ENCODE results near the gene CGNL1. TPM values are rescaled to one million over a fixed set of nuclear protein-coding genes. Genes with fewer than 3 reads are reported as not detected.

CGNL1 gene
- polyA plus RNA-seq, 1 donor, result 7.8 TPM

- 100% methylated on average over 1 of the region's 13 CpGs for WGBS (ENCODE audit: insufficient coverage, low lambda C conversion rate)
Measured at GRCh38 chr15:57518779-57519405, 142.6 kb downstream of the CGNL1 start.

DNA sequence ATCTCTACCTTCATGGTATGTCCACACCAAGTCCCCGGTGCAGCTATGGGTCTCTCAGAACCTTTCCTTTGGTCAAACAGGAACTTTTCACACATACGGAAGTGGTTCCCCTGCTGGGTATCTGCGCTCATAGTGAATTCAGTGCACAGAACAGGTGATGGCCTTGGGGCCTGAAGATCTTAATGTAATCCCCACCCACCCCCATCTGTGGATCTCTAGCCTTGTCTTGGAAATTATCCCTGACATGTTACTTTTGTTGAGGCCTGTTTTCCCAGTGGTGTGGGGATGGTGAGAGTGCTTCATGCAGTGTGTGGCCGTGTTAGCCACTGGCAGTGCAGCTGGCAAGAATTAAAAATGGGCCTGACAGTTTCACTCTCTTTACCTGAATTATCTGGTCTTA lies 143.5 kb downstream of the CGNL1 start:
- Histone ChIP-seq H3K4me3 (ENCODE audit: low read length) (no peak overlapping the region), H3K9me3 (ENCODE audit: control insufficient read depth, low read depth, low read length) (no peaks in the 10 kb centered on the region), H3K27ac (ENCODE audit: low read length) (no peak overlapping the region), H3K27me3 (ENCODE audit: control insufficient read depth, insufficient read depth, low read length) (no peaks in the 10 kb centered on the region), H3K36me3 (ENCODE audit: control insufficient read depth, insufficient read depth, low read length) (no peaks in the 10 kb centered on the region), H3K4me1 (ENCODE audit: control insufficient read depth, insufficient read depth, low read length) (no peaks in the 10 kb centered on the region)
- WGBS (ENCODE audit: insufficient coverage, low lambda C conversion rate), result no CpG with 5 or more reads among the region's 4 CpGs
- no peak for DNase-seq

More at GRCh38 chr15:57518779-57519405, 142.6 kb downstream of the CGNL1 start:
- Histone ChIP-seq H3K27me3 (ENCODE audit: control insufficient read depth, insufficient read depth, low read length) (no peaks in the 10 kb centered on the region), H3K4me3 (ENCODE audit: low read length) (no peak overlapping the region), H3K9me3 (ENCODE audit: control insufficient read depth, low read depth, low read length) (no peaks in the 10 kb centered on the region), H3K4me1 (ENCODE audit: control insufficient read depth, insufficient read depth, low read length) (no peaks in the 10 kb centered on the region), H3K27ac (ENCODE audit: low read length) (no peak overlapping the region), H3K36me3 (ENCODE audit: control insufficient read depth, insufficient read depth, low read length) (no peaks in the 10 kb centered on the region)
- DNase-seq, result no peak

DNA sequence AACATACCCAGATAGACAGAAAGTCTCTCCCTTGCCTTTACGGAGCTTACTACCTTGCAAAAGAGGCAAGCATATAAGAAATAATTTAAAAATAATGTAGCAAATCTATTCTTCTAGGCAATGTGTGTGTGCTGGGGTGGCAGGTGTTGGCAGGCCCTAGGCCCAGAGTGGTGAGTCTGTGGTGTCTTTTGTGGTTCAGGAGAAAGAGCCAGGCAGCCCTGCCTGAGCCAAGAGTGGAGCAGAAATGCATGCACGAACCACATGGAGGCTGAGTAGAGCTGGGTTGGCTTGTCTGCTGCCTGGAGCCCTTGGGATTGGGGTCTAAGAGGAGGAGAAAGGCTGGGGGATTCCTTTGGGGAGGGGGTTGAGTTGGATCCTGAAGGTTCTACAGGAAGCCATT lies 145.2 kb downstream of the CGNL1 start:
- WGBS (ENCODE audit: insufficient coverage, low lambda C conversion rate), result no CpG with 5 or more reads among the region's 2 CpGs
- no peak for DNase-seq
- H3K9me3 ChIP-seq (ENCODE audit: control insufficient read depth, low read depth, low read length), result no peaks in the 10 kb centered on the region
- H3K27ac ChIP-seq (ENCODE audit: low read length), result no peak overlapping the region
- H3K36me3 ChIP-seq (ENCODE audit: control insufficient read depth, insufficient read depth, low read length), result no peaks in the 10 kb centered on the region
- no peaks in the 10 kb centered on the region for H3K4me1 ChIP-seq (ENCODE audit: control insufficient read depth, insufficient read depth, low read length)
- no peaks in the 10 kb centered on the region for H3K27me3 ChIP-seq (ENCODE audit: control insufficient read depth, insufficient read depth, low read length)
- no peak overlapping the region for H3K4me3 ChIP-seq (ENCODE audit: low read length)

GRCh38 chr15:57522148-57522547 lies 145.8 kb downstream of the CGNL1 start:
- H3K9me3 ChIP-seq (ENCODE audit: control insufficient read depth, low read depth, low read length), result no peaks in the 10 kb centered on the region
- no peak for DNase-seq
- H3K36me3 ChIP-seq (ENCODE audit: control insufficient read depth, insufficient read depth, low read length), result no peaks in the 10 kb centered on the region
- no peak overlapping the region for H3K4me3 ChIP-seq (ENCODE audit: low read length)
- WGBS (ENCODE audit: insufficient coverage, low lambda C conversion rate), result no CpG with 5 or more reads among the region's 9 CpGs
- no peaks in the 10 kb centered on the region for H3K4me1 ChIP-seq (ENCODE audit: control insufficient read depth, insufficient read depth, low read length)
- no peak overlapping the region for H3K27ac ChIP-seq (ENCODE audit: low read length)
- H3K27me3 ChIP-seq (ENCODE audit: control insufficient read depth, insufficient read depth, low read length), result no peaks in the 10 kb centered on the region

DNA sequence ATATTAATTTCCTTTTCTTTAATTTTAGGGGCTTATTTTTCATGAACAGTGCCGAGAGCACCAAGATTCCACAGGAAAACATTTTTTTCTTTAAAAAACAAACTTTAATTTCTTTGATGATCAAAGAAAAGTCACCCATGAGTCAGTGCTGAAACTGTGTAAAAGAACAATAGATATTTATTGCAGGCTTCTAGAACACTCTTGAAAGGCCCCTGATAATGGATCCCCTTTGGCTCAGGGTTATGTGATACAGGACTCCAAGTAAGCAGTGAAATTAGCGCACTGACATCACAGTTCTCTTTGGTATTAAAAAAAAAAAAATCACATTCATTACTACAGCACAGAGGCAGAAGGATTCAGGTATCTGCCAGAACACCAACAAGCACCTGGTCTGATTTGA lies 149.3 kb downstream of the CGNL1 start:
- WGBS (ENCODE audit: insufficient coverage, low lambda C conversion rate), result 89% methylated on average over 1 of the region's 2 CpGs

GRCh38 chr15:57526076-57526475 lies 149.8 kb downstream of the CGNL1 start:
- H3K4me3 ChIP-seq (ENCODE audit: low read length), result no peak overlapping the region

More for the DNA sequence above, 149.3 kb downstream of the CGNL1 start:
- no peak overlapping the region for H3K4me3 ChIP-seq (ENCODE audit: low read length)
- no peaks in the 10 kb centered on the region for H3K27me3 ChIP-seq (ENCODE audit: control insufficient read depth, insufficient read depth, low read length)
- no peaks in the 10 kb centered on the region for H3K9me3 ChIP-seq (ENCODE audit: control insufficient read depth, low read depth, low read length)
- H3K36me3 ChIP-seq (ENCODE audit: control insufficient read depth, insufficient read depth, low read length), result no peaks in the 10 kb centered on the region
- no peak overlapping the region for H3K27ac ChIP-seq (ENCODE audit: low read length)
- H3K4me1 ChIP-seq (ENCODE audit: control insufficient read depth, insufficient read depth, low read length), result no peaks in the 10 kb centered on the region
- no peak for DNase-seq

DNA sequence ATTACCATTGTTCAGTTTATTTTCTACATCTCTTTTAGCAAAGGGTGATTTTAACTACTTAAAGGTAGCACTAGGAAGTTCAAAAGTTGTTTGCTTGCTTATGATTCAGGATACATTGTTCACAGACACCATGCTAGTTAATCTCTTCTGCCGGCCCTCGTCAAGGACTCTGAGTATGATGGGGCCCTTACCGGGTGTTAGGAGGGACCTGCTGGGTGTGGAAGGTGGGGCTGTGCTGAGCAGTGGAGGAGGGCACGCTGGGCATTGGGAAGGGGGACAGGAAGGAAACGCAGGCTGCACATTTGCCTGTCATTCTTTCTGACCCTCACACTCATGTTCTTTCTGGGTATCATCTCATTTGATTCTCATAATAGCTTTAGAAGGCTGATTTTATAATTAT lies 150.3 kb downstream of the CGNL1 start:
- no peak for DNase-seq
- no CpG with 5 or more reads among the region's 5 CpGs for WGBS (ENCODE audit: insufficient coverage, low lambda C conversion rate)
- Histone ChIP-seq H3K36me3 (ENCODE audit: control insufficient read depth, insufficient read depth, low read length) (no peaks in the 10 kb centered on the region), H3K4me3 (ENCODE audit: low read length) (no peak overlapping the region), H3K27me3 (ENCODE audit: control insufficient read depth, insufficient read depth, low read length) (no peaks in the 10 kb centered on the region), H3K9me3 (ENCODE audit: control insufficient read depth, low read depth, low read length) (no peaks in the 10 kb centered on the region), H3K4me1 (ENCODE audit: control insufficient read depth, insufficient read depth, low read length) (no peaks in the 10 kb centered on the region), H3K27ac (ENCODE audit: low read length) (no peak overlapping the region)

More at GRCh38 chr15:57526076-57526475, 149.8 kb downstream of the CGNL1 start:
- no peak for DNase-seq
- H3K27ac ChIP-seq (ENCODE audit: low read length), result no peak overlapping the region
- no peaks in the 10 kb centered on the region for H3K36me3 ChIP-seq (ENCODE audit: control insufficient read depth, insufficient read depth, low read length)
- H3K9me3 ChIP-seq (ENCODE audit: control insufficient read depth, low read depth, low read length), result no peaks in the 10 kb centered on the region
- H3K27me3 ChIP-seq (ENCODE audit: control insufficient read depth, insufficient read depth, low read length), result no peaks in the 10 kb centered on the region
- H3K4me1 ChIP-seq (ENCODE audit: control insufficient read depth, insufficient read depth, low read length), result no peaks in the 10 kb centered on the region

- peak; percentile 71 to 76 for DNase-seq
- H3K27me3 ChIP-seq (ENCODE audit: control insufficient read depth, insufficient read depth, low read length), result no peaks in the 10 kb centered on the region
- H3K4me3 ChIP-seq (ENCODE audit: low read length), result no peak overlapping the region
- no peaks in the 10 kb centered on the region for H3K4me1 ChIP-seq (ENCODE audit: control insufficient read depth, insufficient read depth, low read length)
- no peaks in the 10 kb centered on the region for H3K9me3 ChIP-seq (ENCODE audit: control insufficient read depth, low read depth, low read length)
- WGBS (ENCODE audit: insufficient coverage, low lambda C conversion rate), result no CpG with 5 or more reads among the region's 9 CpGs
- no peak overlapping the region for H3K27ac ChIP-seq (ENCODE audit: low read length)
- no peaks in the 10 kb centered on the region for H3K36me3 ChIP-seq (ENCODE audit: control insufficient read depth, insufficient read depth, low read length)
Measured at GRCh38 chr15:57527382-57528091, 151.2 kb downstream of the CGNL1 start.

GRCh38 chr15:57528940-57529565 lies 152.7 kb downstream of the CGNL1 start:
- WGBS (ENCODE audit: insufficient coverage, low lambda C conversion rate), result no CpG with 5 or more reads among the region's 1 CpG
- H3K27ac ChIP-seq (ENCODE audit: low read length), result no peak overlapping the region
- peak in 1 of 2 donors; percentile 45 for DNase-seq
- no peaks in the 10 kb centered on the region for H3K9me3 ChIP-seq (ENCODE audit: control insufficient read depth, low read depth, low read length)
- no peaks in the 10 kb centered on the region for H3K27me3 ChIP-seq (ENCODE audit: control insufficient read depth, insufficient read depth, low read length)
- H3K36me3 ChIP-seq (ENCODE audit: control insufficient read depth, insufficient read depth, low read length), result no peaks in the 10 kb centered on the region
- H3K4me1 ChIP-seq (ENCODE audit: control insufficient read depth, insufficient read depth, low read length), result no peaks in the 10 kb centered on the region
- H3K4me3 ChIP-seq (ENCODE audit: low read length), result no peak overlapping the region

- Histone ChIP-seq H3K27me3 (ENCODE audit: control insufficient read depth, insufficient read depth, low read length) (no peaks in the 10 kb centered on the region), H3K4me1 (ENCODE audit: control insufficient read depth, insufficient read depth, low read length) (no peaks in the 10 kb centered on the region), H3K27ac (ENCODE audit: low read length) (no peak overlapping the region), H3K36me3 (ENCODE audit: control insufficient read depth, insufficient read depth, low read length) (no peaks in the 10 kb centered on the region), H3K9me3 (ENCODE audit: control insufficient read depth, low read depth, low read length) (no peaks in the 10 kb centered on the region), H3K4me3 (ENCODE audit: low read length) (no peak overlapping the region)
- peak in 1 of 2 donors; percentile 33 for DNase-seq
- no CpG with 5 or more reads among the region's 2 CpGs for WGBS (ENCODE audit: insufficient coverage, low lambda C conversion rate)
Measured at GRCh38 chr15:57529748-57530147, 153.4 kb downstream of the CGNL1 start.
